LNCaP clone FGC (cell line): ENCODE data around the gene OXCT2.

Source experiments
- DNase-seq: peaks from one replicate; pipeline ENCODE4 v3.0.0-alpha.2; 2011; ENCODE audit warnings: low read depth
- H3K4me3 ChIP-seq: 2 replicates; pipeline ENCODE4 v1.5.1; 2011; ENCODE audit warnings: mild to moderate bottlenecking, low read depth, low read length, control low read depth
- TF ChIP-seq, protein P1 (sequence below): IDR thresholded peaks from 2 replicates; pipeline ENCODE4 v1.5.1; 2012; ENCODE audit warnings: mild to moderate bottlenecking; ENCODE audit not compliant: control insufficient read depth, insufficient read depth; ENCODE audit errors: extremely low read depth

The OXCT2 gene

GRCh38 chr1:39737546-39738169 is 33.5 kb downstream of the OXCT2 start:
- no peak overlapping the region for H3K4me3 ChIP-seq
- no peak for DNase-seq
- TF ChIP-seq, protein P1, sequence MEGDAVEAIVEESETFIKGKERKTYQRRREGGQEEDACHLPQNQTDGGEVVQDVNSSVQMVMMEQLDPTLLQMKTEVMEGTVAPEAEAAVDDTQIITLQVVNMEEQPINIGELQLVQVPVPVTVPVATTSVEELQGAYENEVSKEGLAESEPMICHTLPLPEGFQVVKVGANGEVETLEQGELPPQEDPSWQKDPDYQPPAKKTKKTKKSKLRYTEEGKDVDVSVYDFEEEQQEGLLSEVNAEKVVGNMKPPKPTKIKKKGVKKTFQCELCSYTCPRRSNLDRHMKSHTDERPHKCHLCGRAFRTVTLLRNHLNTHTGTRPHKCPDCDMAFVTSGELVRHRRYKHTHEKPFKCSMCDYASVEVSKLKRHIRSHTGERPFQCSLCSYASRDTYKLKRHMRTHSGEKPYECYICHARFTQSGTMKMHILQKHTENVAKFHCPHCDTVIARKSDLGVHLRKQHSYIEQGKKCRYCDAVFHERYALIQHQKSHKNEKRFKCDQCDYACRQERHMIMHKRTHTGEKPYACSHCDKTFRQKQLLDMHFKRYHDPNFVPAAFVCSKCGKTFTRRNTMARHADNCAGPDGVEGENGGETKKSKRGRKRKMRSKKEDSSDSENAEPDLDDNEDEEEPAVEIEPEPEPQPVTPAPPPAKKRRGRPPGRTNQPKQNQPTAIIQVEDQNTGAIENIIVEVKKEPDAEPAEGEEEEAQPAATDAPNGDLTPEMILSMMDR, result no peak

DNA sequence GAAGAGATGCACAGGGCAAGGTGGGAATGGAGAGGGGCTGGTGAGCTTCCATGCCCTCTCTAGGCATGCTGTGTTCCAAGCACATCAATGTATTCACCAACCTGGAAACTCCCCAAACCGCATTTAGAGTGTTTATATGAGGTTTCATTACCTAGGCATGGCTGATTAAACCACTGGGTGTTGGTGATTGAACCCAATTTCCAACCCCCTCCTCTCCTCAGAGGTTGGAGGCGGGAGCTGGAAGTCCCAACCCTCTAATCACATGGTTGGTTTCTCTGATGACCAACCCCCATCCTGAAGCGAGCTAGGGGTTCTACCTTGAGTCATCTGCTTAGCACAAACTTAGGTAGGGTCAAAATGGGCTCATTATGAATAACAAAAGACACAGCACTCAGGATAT is 35.4 kb downstream of the OXCT2 start:
- no peak for DNase-seq
- H3K4me3 ChIP-seq, result no peak overlapping the region
- TF ChIP-seq, protein P1, result no peak

GRCh38 chr1:39733161-39733560 is 38.0 kb downstream of the OXCT2 start:
- no peak overlapping the region for H3K4me3 ChIP-seq
- DNase-seq, result no peak
- TF ChIP-seq, protein P1, result no peak

- TF ChIP-seq, protein P1, result no peak
- no peak overlapping the region for H3K4me3 ChIP-seq
- DNase-seq, result no peak
These were observed 38.4 kb downstream of the OXCT2 start for GRCh38 chr1:39732730-39733129.

DNA sequence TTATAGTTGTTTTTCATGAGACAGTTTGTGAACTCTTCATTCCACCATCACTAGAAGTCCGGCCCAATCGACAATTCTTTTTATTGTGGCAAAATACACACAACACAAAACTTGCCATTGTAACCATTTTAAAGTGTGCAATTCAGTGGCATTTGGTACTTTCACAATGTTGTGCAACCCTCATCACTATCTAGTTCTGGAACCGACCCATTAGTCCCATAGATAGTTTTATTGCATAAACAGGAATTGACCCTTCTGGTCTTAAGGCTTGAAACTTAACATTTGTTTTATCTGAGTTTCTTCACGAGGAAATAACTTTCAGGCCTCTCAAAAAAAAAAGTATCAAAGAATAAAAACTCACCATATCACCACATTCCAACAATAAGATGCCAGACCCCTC is 41.3 kb downstream of the OXCT2 start:
- no peak overlapping the region for H3K4me3 ChIP-seq
- no peak for DNase-seq
- TF ChIP-seq, protein P1, result no peak

DNA sequence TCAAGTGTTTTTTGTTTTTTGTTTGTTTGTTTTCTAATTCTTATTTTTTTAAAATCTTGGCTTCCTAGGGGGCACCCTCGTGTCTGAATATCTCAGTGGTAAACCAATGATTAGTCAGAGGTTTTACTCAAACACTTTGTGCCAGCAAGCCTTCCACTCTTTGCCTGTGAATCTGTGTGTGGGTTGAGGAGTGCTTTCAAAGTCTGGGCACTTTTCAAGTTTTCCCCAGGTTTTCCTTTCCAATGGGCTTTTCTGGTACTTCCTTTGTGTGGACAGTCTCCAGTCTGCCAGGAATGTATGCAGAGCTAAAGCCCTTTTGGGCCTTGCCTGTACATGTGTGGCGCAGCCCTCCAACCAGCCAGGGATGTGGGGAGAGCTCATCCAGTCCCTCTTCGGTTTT is 42.1 kb downstream of the OXCT2 start:
- TF ChIP-seq, protein P1, result no peak
- DNase-seq, result no peak
- H3K4me3 ChIP-seq, result no peak overlapping the region

- DNase-seq, result no peak
- TF ChIP-seq, protein P1, result no peak
- H3K4me3 ChIP-seq, result no peak overlapping the region
These were observed 43.2 kb downstream of the OXCT2 start for GRCh38 chr1:39727932-39728317.
